GM20000 (cell line): ENCODE results near the gene ZSWIM3.

Experiments
- DNase-seq: peaks from one replicate; pipeline ENCODE4 v3.0.0; 2012; ENCODE audit warnings: low spot score
- TF ChIP-seq, protein P1 (sequence below): IDR thresholded peaks from 2 replicates; pipeline ENCODE4 v1.5.1; 2012; ENCODE audit warnings: mild to moderate bottlenecking, control low read depth; ENCODE audit errors: extremely low read depth, missing control alignments

The ZSWIM3 gene

DNA sequence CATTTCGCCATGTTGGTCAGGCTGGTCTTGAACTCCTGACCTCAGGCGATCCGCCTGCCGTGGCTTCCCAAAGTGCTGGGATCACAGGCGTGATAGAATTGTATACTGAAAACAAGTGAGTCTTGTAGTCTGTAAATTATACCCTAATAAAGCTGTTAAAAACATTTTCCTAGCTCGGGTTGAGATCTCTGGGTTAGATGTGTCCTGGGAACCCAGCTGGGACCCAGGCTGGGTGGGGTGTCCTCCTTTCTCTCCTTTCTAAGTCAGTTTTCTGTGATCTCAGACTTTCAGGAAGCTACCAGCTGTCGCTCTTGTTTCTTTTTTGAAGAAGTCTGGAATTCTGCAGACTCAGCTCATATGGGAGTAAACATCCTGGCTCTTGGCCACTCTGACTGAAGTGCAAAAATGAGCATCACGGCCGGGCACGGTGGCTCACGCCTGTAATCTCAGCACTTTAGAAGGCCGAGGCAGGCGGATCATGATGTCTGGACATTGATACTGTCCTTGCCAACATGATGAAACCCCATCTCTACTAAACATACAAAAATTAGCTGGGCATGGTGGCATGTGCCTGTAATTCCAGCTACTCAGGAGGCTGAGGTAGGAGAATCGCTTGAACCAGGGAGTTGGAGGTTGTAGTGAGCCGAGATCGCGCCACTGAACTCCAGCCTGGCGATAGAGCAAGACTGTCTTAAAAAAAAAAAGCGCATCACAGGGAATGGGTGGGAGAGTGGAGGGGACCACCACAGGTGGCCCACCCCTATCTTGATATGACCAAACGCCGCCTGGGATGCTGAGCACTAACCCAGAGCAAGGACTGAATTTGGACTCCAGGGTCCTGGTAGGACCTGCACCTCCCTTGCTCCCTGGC is 67.2 kb downstream of the ZSWIM3 start:
- no peak for DNase-seq
- TF ChIP-seq, protein P1, sequence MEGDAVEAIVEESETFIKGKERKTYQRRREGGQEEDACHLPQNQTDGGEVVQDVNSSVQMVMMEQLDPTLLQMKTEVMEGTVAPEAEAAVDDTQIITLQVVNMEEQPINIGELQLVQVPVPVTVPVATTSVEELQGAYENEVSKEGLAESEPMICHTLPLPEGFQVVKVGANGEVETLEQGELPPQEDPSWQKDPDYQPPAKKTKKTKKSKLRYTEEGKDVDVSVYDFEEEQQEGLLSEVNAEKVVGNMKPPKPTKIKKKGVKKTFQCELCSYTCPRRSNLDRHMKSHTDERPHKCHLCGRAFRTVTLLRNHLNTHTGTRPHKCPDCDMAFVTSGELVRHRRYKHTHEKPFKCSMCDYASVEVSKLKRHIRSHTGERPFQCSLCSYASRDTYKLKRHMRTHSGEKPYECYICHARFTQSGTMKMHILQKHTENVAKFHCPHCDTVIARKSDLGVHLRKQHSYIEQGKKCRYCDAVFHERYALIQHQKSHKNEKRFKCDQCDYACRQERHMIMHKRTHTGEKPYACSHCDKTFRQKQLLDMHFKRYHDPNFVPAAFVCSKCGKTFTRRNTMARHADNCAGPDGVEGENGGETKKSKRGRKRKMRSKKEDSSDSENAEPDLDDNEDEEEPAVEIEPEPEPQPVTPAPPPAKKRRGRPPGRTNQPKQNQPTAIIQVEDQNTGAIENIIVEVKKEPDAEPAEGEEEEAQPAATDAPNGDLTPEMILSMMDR: no peak

- TF ChIP-seq, protein P1: no peak
- DNase-seq: no peak
Observed at GRCh38 chr20:45925821-45926506, 68.5 kb downstream of the ZSWIM3 start.

GRCh38 chr20:45926731-45927070 is 69.3 kb downstream of the ZSWIM3 start:
- TF ChIP-seq, protein P1: no peak
- DNase-seq: no peak

- TF ChIP-seq, protein P1: no peak
- DNase-seq: no peak
Observed at GRCh38 chr20:45927071-45927878, 69.9 kb downstream of the ZSWIM3 start.
